Fibroblast of lung (primary cell): ENCODE results near the gene NES.
A peak's percentile ranks its signal among the peaks of the same experiment; 100 is the strongest.

Experiments used
- EZH2 ChIP-seq: IDR thresholded peaks from 2 replicates; pipeline ENCODE4 v1.5.1; 2012; ENCODE audit warnings: low read length, control low read depth, mild to moderate bottlenecking; ENCODE audit errors: missing control alignments
- TF ChIP-seq, protein P1 (sequence below), 2 donors: IDR thresholded peaks in 1 of 2; conservative IDR thresholded peaks in 1 of 2; 1 replicate in 1 of 2; 2 replicates in 1 of 2; pipeline ENCODE4 v1.5.1; 2011 to 2012; ENCODE audit warnings: low read length in 2 of 2, control low read depth in 1 of 2, inconsistent platforms in 1 of 2, low read depth in 1 of 2, mild to moderate bottlenecking in 1 of 2

DNA sequence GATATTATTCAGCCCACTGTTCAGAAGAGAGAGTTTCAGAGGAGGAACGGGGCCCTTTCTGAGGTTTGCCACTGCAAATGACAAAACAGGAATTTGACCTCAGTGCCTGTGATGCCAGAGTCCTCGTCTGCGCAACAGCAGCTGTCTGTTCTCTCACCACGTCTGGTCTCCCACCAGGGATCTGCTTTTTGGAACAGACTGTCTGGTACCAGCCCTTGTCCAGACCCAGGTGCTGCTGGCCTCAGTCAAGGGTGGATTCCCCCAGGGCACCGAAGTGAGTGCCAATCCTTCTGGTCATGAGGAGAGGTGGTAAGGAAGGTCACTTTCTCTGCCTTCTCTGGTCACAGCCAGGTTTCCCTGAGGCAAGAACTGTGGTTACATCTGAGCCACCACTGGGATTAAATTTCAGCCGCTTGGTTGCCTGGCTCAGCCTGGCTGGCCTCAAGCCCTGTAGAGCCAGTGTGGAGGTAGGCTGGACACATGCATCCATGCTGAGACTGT is 37.6 kb downstream of the NES start:
- TF ChIP-seq, protein P1, sequence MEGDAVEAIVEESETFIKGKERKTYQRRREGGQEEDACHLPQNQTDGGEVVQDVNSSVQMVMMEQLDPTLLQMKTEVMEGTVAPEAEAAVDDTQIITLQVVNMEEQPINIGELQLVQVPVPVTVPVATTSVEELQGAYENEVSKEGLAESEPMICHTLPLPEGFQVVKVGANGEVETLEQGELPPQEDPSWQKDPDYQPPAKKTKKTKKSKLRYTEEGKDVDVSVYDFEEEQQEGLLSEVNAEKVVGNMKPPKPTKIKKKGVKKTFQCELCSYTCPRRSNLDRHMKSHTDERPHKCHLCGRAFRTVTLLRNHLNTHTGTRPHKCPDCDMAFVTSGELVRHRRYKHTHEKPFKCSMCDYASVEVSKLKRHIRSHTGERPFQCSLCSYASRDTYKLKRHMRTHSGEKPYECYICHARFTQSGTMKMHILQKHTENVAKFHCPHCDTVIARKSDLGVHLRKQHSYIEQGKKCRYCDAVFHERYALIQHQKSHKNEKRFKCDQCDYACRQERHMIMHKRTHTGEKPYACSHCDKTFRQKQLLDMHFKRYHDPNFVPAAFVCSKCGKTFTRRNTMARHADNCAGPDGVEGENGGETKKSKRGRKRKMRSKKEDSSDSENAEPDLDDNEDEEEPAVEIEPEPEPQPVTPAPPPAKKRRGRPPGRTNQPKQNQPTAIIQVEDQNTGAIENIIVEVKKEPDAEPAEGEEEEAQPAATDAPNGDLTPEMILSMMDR (conservative IDR thresholded peaks at IDR 0.05 in 1 of 2, IDR thresholded peaks at IDR 0.05 in 1 of 2; ENCODE audit: low read depth in 1 of 2, low read length in 2 of 2) = no peak
- TF ChIP-seq EZH2 = peak; percentile 51
